ENCODE data around the gene NLRP9.
"Not testable (repeated sequence)": the region's sequence is repeated elsewhere in the genome, so short reads cannot be mapped to it uniquely, and the experiment has no call there.

Gene NLRP9

GRCh38 chr19:55738302-55738701, at the start of gene NLRP9:
Gene NLRP9 (minus strand): TSS chr19:55738402. CDS start chr19:55738374, 28 bp downstream.
- no peak for DNase-seq (ENCODE audit: low spot score)

- DNase-seq (ENCODE audit: low spot score) = no peak
Measured at GRCh38 chr19:55781112-55781511, 42.9 kb upstream of the NLRP9 start.

GRCh38 chr19:55778331-55778730, 40.1 kb upstream of the NLRP9 start:
- DNase-seq (ENCODE audit: low spot score) = no peak

- DNase-seq (ENCODE audit: low spot score) = no peak
Measured at GRCh38 chr19:55777528-55777927, 39.3 kb upstream of the NLRP9 start.

- DNase-seq (ENCODE audit: low spot score) = not testable (repeated sequence)
Measured at GRCh38 chr19:55769632-55770031, 31.4 kb upstream of the NLRP9 start.

DNA sequence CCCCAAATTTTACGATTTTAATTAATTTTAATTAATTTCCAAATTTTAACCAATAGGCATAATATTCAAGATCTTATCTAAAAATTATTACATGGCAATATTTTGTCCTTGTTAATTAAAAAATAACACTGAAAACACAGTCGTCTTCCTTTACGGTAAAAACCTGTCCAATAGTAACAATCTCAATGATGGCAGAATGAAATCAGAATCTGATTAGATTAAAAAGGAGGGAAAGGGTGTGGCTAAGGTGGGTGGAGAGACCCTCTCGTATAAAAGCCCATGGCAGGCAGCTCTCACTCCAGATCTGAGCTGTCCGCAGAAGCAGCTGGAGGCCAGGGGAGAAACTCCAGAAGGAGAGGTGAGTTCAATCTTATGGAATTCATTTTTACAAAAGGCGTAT, 30.6 kb upstream of the NLRP9 start, which contains the start of gene RFPL4AL1:
Gene RFPL4AL1, plus strand, starts transcription at position 301 of the 400 bp plus-strand sequence. CDS start 2,687 bp downstream, outside the sequence.
- DNase-seq (ENCODE audit: low spot score) = not testable (repeated sequence)

DNA sequence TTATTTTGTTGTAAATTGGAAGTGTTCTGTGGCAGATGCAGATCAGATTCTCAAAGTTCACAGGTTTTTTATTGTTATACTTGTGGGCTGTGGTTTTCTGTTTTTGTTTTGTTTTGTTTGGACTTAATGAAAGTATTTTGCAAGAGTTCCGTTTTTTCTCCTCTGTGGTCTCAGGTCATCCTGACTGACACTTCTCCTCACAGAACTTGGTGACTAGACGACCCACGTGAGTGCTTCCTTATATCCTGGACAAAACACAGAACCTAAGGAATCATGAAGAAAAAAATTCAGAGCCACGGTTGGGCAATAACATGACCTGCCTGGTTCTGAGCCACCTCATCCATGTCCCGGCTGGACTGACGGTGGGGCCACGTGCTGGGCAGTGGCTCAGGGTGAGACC, 28.3 kb upstream of the NLRP9 start:
- peak; percentile 1 for DNase-seq (ENCODE audit: low spot score)

DNA sequence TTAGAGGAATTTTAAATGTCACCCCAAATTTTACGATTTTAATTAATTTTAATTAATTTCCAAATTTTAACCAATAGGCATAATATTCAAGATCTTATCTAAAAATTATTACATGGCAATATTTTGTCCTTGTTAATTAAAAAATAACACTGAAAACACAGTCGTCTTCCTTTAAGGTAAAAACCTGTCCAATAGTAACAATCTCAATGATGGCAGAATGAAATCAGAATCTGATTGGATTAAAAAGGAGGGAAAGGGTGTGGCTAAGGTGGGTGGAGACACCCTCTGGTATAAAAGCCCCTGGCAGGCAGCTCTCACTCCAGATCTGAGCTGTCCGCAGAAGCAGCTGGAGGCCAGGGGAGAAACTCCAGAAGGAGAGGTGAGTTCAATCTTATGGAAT, 20.6 kb upstream of the NLRP9 start, which contains the start of gene RFPL4A:
Gene RFPL4A, plus strand, starts transcription at position 301 of the 400 bp plus-strand sequence. CDS start 2,704 bp downstream, outside the sequence.
- not testable (repeated sequence) for DNase-seq (ENCODE audit: low spot score)

DNA sequence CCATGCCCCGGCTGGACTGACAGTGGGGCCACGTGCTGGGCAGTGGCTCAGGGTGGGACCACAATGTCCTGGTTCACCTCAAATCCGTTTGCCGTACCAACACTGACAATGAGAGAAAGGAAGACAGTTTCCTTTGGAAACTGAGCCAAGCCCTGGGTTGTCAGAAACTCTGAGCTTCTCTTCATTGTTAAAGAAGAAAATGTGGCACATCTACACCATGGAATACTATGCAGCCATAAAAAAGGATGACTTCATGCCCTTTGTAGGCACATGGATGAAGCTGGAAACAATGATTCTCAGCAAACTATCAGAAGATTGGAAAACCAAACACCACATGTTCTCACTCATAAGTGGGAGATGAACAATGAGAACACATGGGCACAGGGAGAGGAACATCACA, 18.6 kb upstream of the NLRP9 start:
- not testable (repeated sequence) for DNase-seq (ENCODE audit: low spot score)

DNA sequence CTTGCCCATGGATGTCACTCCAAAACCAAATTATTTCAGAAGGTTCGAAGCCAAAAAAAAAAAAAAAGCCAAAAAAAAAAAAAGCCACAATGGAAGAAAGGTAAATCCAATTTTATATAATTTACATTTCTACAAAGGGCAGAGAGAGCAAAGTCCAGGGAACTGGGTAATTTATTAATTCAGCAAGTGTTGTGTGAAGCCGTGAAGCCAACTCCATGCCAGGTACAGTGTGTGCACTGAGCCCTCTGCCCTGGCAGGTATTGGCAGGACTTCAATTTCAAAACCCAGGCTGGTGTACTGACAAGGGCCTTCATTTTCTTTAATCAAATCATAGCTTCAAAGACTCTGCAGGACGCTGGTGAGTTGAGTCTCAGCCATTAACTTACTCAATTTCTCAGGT, 15.2 kb upstream of the NLRP9 start:
- DNase-seq (ENCODE audit: low spot score) = no peak

GRCh38 chr19:55750715-55751114, 12.5 kb upstream of the NLRP9 start:
- DNase-seq (ENCODE audit: low spot score) = no peak

DNA sequence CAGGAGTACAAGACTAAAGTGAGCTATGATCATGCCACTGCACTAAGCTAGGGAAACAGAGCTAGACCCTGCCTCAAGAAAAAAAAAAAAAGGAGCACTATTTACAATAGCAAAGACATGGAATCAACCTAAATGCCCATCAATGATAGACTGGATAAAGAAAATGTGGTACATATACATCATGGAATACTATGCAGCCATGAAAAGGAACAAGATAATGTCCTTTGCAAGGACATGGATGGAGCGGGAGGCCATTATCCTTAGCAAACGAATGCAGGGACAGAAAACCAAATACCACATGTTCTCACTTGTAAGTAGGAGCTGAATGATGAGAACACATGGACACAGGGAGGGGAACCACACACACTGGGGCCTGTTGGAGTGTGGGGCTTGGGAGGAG, 7.8 kb downstream of the NLRP9 start:
- not testable (repeated sequence) for DNase-seq (ENCODE audit: low spot score)

- DNase-seq (ENCODE audit: low spot score) = no peak
Measured at GRCh38 chr19:55723491-55723890, 14.7 kb downstream of the NLRP9 start.

GRCh38 chr19:55720801-55721200, 17.4 kb downstream of the NLRP9 start:
- no peak for DNase-seq (ENCODE audit: low spot score)

DNA sequence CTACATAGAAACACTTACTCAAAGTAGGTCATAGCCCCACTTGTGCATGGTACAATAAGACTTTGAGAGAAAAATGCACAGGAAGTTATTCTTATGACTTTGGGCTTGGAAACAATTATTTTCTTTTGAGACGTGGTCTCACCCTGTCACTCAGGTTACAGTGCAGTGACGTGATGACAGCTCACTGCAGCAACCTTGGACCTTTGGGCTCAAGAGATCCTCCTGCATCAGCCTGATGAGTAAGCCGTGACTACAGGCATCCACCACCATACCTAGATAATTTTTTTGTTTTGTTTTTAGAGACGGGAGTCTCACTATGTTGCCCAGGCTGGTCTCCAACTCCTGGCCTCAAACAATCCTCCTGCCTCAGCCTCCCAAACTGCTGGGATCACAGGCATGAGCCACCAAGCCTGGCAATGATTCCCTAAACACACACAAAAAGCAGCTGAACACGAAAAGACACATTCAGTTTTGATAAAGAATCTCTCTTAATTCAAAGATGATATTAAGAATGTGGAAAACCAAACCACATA, 17.9 kb downstream of the NLRP9 start:
- DNase-seq (ENCODE audit: low spot score) = no peak

DNA sequence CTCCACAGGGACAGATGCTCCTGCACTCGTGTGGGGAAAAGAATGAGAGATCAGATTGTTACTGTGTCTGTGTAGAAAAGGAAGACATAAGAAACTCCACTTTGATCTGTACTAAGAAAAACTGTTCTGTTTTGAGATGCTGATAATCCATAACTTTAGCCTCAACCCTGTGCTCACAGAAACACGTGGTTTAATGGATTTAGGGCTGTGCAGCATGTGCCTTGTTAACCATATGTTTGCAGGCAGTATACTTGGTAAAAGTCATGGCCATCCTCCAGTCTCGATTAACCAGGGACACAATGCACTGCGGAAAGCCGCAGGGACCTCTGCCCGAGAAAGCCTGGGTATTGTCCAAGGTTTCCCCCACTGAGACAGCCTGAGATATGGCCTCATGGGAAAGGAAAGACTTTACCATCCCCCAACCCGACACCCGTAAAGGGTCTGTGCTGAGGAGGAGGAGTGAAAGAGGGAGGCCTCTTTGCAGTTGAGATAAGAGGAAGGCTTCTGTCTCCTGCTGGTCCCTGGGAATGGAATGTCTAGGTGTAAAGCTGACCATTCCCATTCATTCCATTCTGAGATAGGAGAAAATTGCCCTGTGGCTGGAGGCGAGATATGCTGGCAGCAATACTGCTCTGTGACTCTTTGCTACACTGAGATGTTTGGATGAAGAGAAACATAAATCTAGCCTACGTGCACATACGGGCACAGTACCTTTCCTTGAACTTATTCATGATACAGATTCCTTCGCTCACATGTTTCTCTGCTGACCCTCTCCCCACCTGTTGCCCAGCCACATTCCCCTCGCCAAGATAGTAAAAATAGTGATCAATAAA, 20.1 kb downstream of the NLRP9 start:
- not testable (repeated sequence) for DNase-seq (ENCODE audit: low spot score)

GRCh38 chr19:55717251-55717650, 21.0 kb downstream of the NLRP9 start:
- DNase-seq (ENCODE audit: low spot score) = no peak

GRCh38 chr19:55716531-55716930, 21.7 kb downstream of the NLRP9 start:
- DNase-seq (ENCODE audit: low spot score) = no peak

- DNase-seq (ENCODE audit: low spot score) = no peak
Measured at GRCh38 chr19:55712804-55713631, 25.2 kb downstream of the NLRP9 start.

DNA sequence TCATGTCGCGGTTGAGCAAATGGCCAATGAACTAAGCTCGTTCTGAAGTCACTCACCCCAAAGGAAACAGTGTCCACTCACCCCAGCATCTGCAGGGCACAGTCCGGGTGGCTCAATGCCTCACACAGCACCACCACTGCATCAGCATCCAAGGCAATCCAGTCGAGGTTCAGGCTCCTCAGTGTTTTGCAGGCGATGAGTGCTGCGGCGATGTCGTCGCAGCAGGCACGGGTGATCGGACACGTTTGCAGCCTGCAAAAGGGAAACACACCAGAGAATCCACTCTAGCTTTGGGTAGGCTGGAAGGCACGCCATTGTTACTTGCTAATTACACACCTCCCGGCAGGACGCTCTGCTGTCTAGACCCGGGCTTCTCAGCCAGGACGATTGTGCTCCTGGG, 26.5 kb downstream of the NLRP9 start:
- DNase-seq (ENCODE audit: low spot score) = no peak

DNA sequence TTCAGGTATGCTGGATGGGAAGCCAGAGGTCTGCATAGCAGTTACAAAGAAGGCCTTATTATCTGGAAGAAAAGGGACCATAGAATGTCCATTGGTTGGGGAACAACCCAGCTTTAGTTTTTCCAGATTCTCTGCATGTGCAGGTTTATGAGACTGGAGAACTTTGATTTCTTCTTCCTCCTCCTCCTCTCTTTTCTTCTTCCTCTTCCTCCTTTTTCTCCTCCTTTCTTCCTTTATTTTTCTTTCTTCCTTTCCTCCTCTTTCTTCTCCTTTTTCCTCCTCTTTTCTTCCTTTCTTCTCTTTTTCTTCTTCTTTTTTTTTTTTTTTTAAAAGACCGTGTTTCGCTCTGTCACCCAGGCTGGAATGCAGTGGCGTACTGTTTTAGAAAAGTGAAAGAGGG, 32.2 kb downstream of the NLRP9 start:
- no peak for DNase-seq (ENCODE audit: low spot score)

- DNase-seq (ENCODE audit: low spot score) = no peak
Measured at GRCh38 chr19:55704494-55705245, 33.5 kb downstream of the NLRP9 start.

All from pons (tissue), 1 donor.